HepG2 (cell line): ENCODE measurements around the gene DEGS1. TPM values are rescaled to one million over a fixed set of nuclear protein-coding genes. Genes with fewer than 3 reads are reported as not detected.

Experiments
- ATAC-seq: fragments of 200-7000 bp; cut with Tn5 transposase; 3 replicates; pipeline ENCODE4 v1.9.1; 2020; ENCODE audit warnings: mild to moderate bottlenecking, moderate library complexity
- BruUV-seq: library from RNA; stranded (reverse); fragments of 400-500 nt; replicated peaks from 2 replicates; lab custom pipeline; 2021; lab: Mats Ljungman, UMichigan
- CTCF ChIA-PET: fragments of 300-600 bp; formaldehyde crosslinking; extraction: SDS; loops from one replicate; lab custom pipeline; 2021; ENCODE audit warnings: low total read pairs, inconsistent platforms, low intra/inter-chr PET ratio; lab: Yijun Ruan, JAX
- POLR2A ChIA-PET: fragments of 350-600 bp; sonication (Branson Sonifier 250); formaldehyde crosslinking; loops from one replicate; lab custom pipeline; 2020; ENCODE audit warnings: antibody characterized with exemption, inconsistent platforms; lab: Yijun Ruan, JAX
- DNase-seq: peaks from one replicate; pipeline ENCODE4 v3.0.0-alpha.2; 2015; ENCODE audit warnings: low spot score
- FAIRE-seq: peaks from 3 replicates; lab custom pipeline; 2011; peaks lifted over from hg19 to GRCh38; lab: Jason Lieb, UNC
- H2AFZ ChIP-seq: one replicate; pipeline ENCODE4 v1.6.1; 2011; ENCODE audit warnings: low read length, inconsistent platforms
- H3K27ac ChIP-seq: fragments of 300-600 bp; 3 replicates; pipeline ENCODE4 v1.8.0; 2011; ENCODE audit warnings: mixed run types, mild to moderate bottlenecking, mixed read lengths, low read length, inconsistent platforms; ENCODE audit not compliant: insufficient read depth; ENCODE audit errors: extremely low read length
- H3K27me3 ChIP-seq, 2 experiments: fragments of 200-600 bp in 1 of 2; 2 replicates in 1 of 2; 3 replicates in 1 of 2; pipeline versions ENCODE4 v1.6.0 to v1.8.0; 2011; ENCODE audit warnings: low read length in 2 of 2, mild to moderate bottlenecking in 2 of 2, moderate library complexity in 2 of 2, inconsistent platforms in 1 of 2; ENCODE audit not compliant: insufficient read depth in 2 of 2, control insufficient read depth in 1 of 2
- H3K36me3 ChIP-seq, 2 experiments: fragments of 200-600 bp in 1 of 2; replicated peaks in 1 of 2; 2 replicates in 1 of 2; 3 replicates in 1 of 2; pipeline versions ENCODE4 v1.5.1 to v1.8.0; 2011; ENCODE audit warnings: low read length in 2 of 2, inconsistent platforms in 1 of 2; ENCODE audit not compliant: insufficient read depth in 2 of 2, control insufficient read depth in 1 of 2
- H3K4me1 ChIP-seq: 2 replicates; pipeline ENCODE4 v1.5.1; 2012; ENCODE audit warnings: low read length, inconsistent platforms; ENCODE audit not compliant: insufficient read depth
- H3K4me2 ChIP-seq: 2 replicates; pipeline ENCODE4 v1.6.0; 2011; ENCODE audit warnings: low read depth, low read length, inconsistent platforms
- H3K4me3 ChIP-seq, 3 experiments: fragments of 200-600 bp in 1 of 3; sonication (generic), shearing (Covaris generic) in 1 of 3; replicated peaks in 1 of 3; 2 replicates each; pipeline ENCODE4 v1.5.1; 2011 to 2016; ENCODE audit warnings: low read length in 3 of 3, inconsistent platforms in 2 of 3, low read depth in 2 of 3, mild to moderate bottlenecking in 2 of 3, control low read depth in 1 of 3, mixed read lengths in 1 of 3; ENCODE audit not compliant: insufficient read depth in 1 of 3
- H3K79me2 ChIP-seq: one replicate; pipeline ENCODE4 v1.6.1; 2011; ENCODE audit warnings: low read length, inconsistent platforms; ENCODE audit not compliant: insufficient read depth
- H3K9ac ChIP-seq: 2 replicates; pipeline ENCODE4 v1.6.0; 2011; ENCODE audit warnings: mild to moderate bottlenecking, low read depth, low read length, inconsistent platforms; ENCODE audit not compliant: insufficient read depth
- H3K9me3 ChIP-seq: 2 replicates; pipeline ENCODE4 v1.5.1; 2012; ENCODE audit warnings: mild to moderate bottlenecking, low read length
- H4K20me1 ChIP-seq: 2 replicates; pipeline ENCODE4 v1.6.0; 2011; ENCODE audit warnings: inconsistent platforms, mild to moderate bottlenecking, low read length, moderate library complexity; ENCODE audit not compliant: insufficient read depth
- HNF4A ChIP-seq: sonication (generic); formaldehyde crosslinking; IDR thresholded peaks from 2 replicates; pipeline ENCODE4 v1.4.0; 2020; ENCODE audit warnings: missing genetic modification reagents
- POGK ChIP-seq: sonication (generic); formaldehyde crosslinking; conservative IDR thresholded peaks from 2 replicates; pipeline ENCODE4 v1.8.0; 2022; ENCODE audit warnings: mild to moderate bottlenecking, moderate library complexity, missing genetic modification reagents
- ZNF121 ChIP-seq: sonication (generic); formaldehyde crosslinking; IDR thresholded peaks from 2 replicates; pipeline ENCODE4 v1.5.0; 2020; ENCODE audit warnings: mild to moderate bottlenecking, missing genetic modification reagents
- ZNF263 ChIP-seq: sonication (generic); formaldehyde crosslinking; IDR thresholded peaks from 2 replicates; pipeline ENCODE4 v1.4.0; 2020; ENCODE audit warnings: missing genetic modification reagents
- ZNF652 ChIP-seq: IDR thresholded peaks from 2 replicates; pipeline ENCODE4 v1.6.1; 2016; ENCODE audit warnings: low read depth, borderline replicate concordance
- WGBS: methylation state at CpG from one replicate; pipeline ENCODE4 v1.1.6; 2017; ENCODE audit warnings: low lambda C conversion rate; 5-methylcytosine and 5-hydroxymethylcytosine counted together
- in situ Hi-C: cut with HindIII; loops from 2 replicates; pipeline ENCODE4 v1.10.0; 2017; ENCODE audit warnings: low pct_unique_long_range_greater_than_20kb; ENCODE audit not compliant: extremely low pct_ligation_motif_present
- intact Hi-C: fragments of 100-400 bp; cut with micrococcal nuclease; formaldehyde crosslinking; loops from one replicate; pipeline ENCODE4 v1.10.0; 2022; ENCODE audit not compliant: unreplicated experiment
- polyA plus RNA-seq, 8 experiments: library from polyadenylated mRNA; depleted of rRNA in 3 of 8; stranded (reverse) in 7 of 8; unstranded in 1 of 8; fragments of >200 nt; fragmentation: Illumina TruSeq in 4 of 8; extraction: Trizol in 4 of 8; gene quantifications; 2 replicates each; pipeline versions ENCODE4 v1.2.1 to v1.2.3, GENCODE V29; 2011 to 2016; ENCODE audit warnings: low read depth in 4 of 8, missing spikeins in 1 of 8, mixed read lengths in 1 of 8; ENCODE audit not compliant: insufficient read depth in 1 of 8
- total RNA-seq, 5 experiments: library from RNA; depleted of rRNA; stranded (reverse); fragments of >200 nt; fragmentation: Illumina TruSeq; extraction: Trizol; gene quantifications; 2 replicates each; pipeline ENCODE4 v1.2.3, GENCODE V29; 2016; ENCODE audit warnings: low read depth in 1 of 5

The DEGS1 gene
- total and polyA plus RNA-seq, 2 of the 13 experiments (the other 11 are each of a cell fraction or from before 2014, with no cell fraction given): 18.1 to 35.9 TPM

- H3K27me3 ChIP-seq: no peaks in the 10 kb centered on the region
- POLR2A ChIA-PET: interaction anchor here (1.9 kb wide), 1 partner anchor 10 kb away, joined by 4 read pairs; the partner anchor contains the start of gene DEGS1
- H3K4me3 ChIP-seq: no peak overlapping the region
- no peak overlapping the region for H3K4me2 ChIP-seq
- no peaks in the 10 kb centered on the region for H3K9me3 ChIP-seq
- 97% methylated on average over 8 of the region's 8 CpGs for WGBS
- TF ChIP-seq POGK (no peak), ZNF121 (peak; percentile 71)
- CTCF ChIA-PET: no interaction called here
- peaks cover 16% of the 10 kb centered on the region for H3K4me1 ChIP-seq
- ATAC-seq (no peak), DNase-seq (no peak), FAIRE-seq (no peak)
- no peaks in the 10 kb centered on the region for H4K20me1 ChIP-seq
- H3K9ac ChIP-seq: no peak overlapping the region
- H3K36me3 ChIP-seq: peaks cover 0 to 8% of the 10 kb centered on the region in 2 experiments; a peak in 2 of 5 replicates
- H3K27ac ChIP-seq: no peak overlapping the region
- H3K79me2 ChIP-seq: no peaks in the 10 kb centered on the region
- no peak overlapping the region for H2AFZ ChIP-seq
- intact Hi-C loops: no loop called here
- in situ Hi-C loops: no loop called here
- no TSS peak for BruUV-seq
These were observed 10.4 kb downstream of the DEGS1 start for GRCh38 chr1:224193319-224193966.

- Histone ChIP-seq H3K27ac (no peak overlapping the region), H3K36me3 (peaks cover 0 to 7% of the 10 kb centered on the region in 2 experiments; a peak in 2 of 5 replicates), H2AFZ (no peak overlapping the region), H3K9me3 (no peaks in the 10 kb centered on the region), H3K79me2 (no peaks in the 10 kb centered on the region), H3K4me1 (peaks cover 27% of the 10 kb centered on the region), H4K20me1 (no peaks in the 10 kb centered on the region), H3K9ac (no peak overlapping the region), H3K4me3 (no peak overlapping the region), H3K4me2 (no peak overlapping the region), H3K27me3 (no peaks in the 10 kb centered on the region)
- 40% methylated on average over 5 of the region's 5 CpGs for WGBS
- intact Hi-C loops: no loop called here
- no peak for DNase-seq
- BruUV-seq: no TSS peak
- TF ChIP-seq ZNF652 (CRISPR knock-in tag): peak; percentile 45
- no peak for TF ChIP-seq ZNF263 (CRISPR knock-in tag)
- peak; percentile 26 for TF ChIP-seq HNF4A (CRISPR knock-in tag)
- POLR2A ChIA-PET: no interaction called here
- FAIRE-seq: no peak
- in situ Hi-C loops: no loop called here
- CTCF ChIA-PET: no interaction called here
- ATAC-seq: peak; percentile 43
These were observed 14.0 kb downstream of the DEGS1 start for GRCh38 chr1:224196813-224197600.
